SK-N-SH (cell line): ENCODE results near the gene FGGY. TPM values are rescaled to one million over a fixed set of nuclear protein-coding genes. Genes with fewer than 3 reads are reported as not detected.

Experiments used
- CTCF ChIA-PET: fragments of 300-600, 350-600 bp; formaldehyde crosslinking; extraction: SDS; loops from one replicate; lab custom pipeline; 2021; lab: Yijun Ruan, JAX
- POLR2A ChIA-PET: fragments of 350-600 bp; sonication (Branson Sonifier 250); formaldehyde crosslinking; extraction: SDS; loops from one replicate; lab custom pipeline; 2020; ENCODE audit warnings: antibody characterized with exemption, inconsistent platforms; lab: Yijun Ruan, JAX
- DNase-seq: peaks from one replicate; pipeline ENCODE4 v3.0.0; 2012
- H2AFZ ChIP-seq: fragments of 200-600 bp; sonication (generic); 2 replicates; pipeline ENCODE4 v1.8.1; 2016; ENCODE audit warnings: antibody characterized with exemption, mild to moderate bottlenecking, low read depth
- H3F3A ChIP-seq: fragments of 200-600 bp; sonication (generic); replicated peaks from 2 replicates; pipeline ENCODE3; 2016; ENCODE audit warnings: antibody characterized with exemption, mild to moderate bottlenecking; ENCODE audit not compliant: insufficient read depth
- H3K27ac ChIP-seq, 2 experiments: fragments of 200-500 bp in 1 of 2; fragments of 200-600 bp in 1 of 2; sonication (Bioruptor generic) in 1 of 2; sonication (generic), shearing (Covaris generic) in 1 of 2; 2 replicates each; pipeline versions ENCODE4 v1.5.1 to v1.6.1; 2014 to 2016; ENCODE audit warnings: low read depth in 2 of 2, inconsistent platforms in 1 of 2, low read length in 1 of 2, mild to moderate bottlenecking in 1 of 2, mixed read lengths in 1 of 2
- H3K27me3 ChIP-seq: fragments of 200-600 bp; sonication (generic), shearing (Covaris generic); 2 replicates; pipeline ENCODE4 v1.6.1; 2016; ENCODE audit warnings: mixed run types; ENCODE audit not compliant: insufficient read depth
- H3K36me3 ChIP-seq, 2 experiments: fragments of 200-500 bp in 1 of 2; fragments of 200-600 bp in 1 of 2; sonication (Bioruptor generic) in 1 of 2; sonication (generic) in 1 of 2; replicated peaks in 1 of 2; 2 replicates each; pipeline versions ENCODE3 to v1.5.1; 2014 to 2016; ENCODE audit warnings: low read length in 1 of 2, mild to moderate bottlenecking in 1 of 2; ENCODE audit not compliant: insufficient read depth in 2 of 2, control insufficient read depth in 1 of 2
- H3K4me1 ChIP-seq, 2 experiments: fragments of 200-500 bp in 1 of 2; fragments of 200-600 bp in 1 of 2; sonication (Bioruptor generic) in 1 of 2; sonication (generic), shearing (Covaris generic) in 1 of 2; 2 replicates each; pipeline versions ENCODE4 v1.5.1 to v1.6.1; 2014 to 2016; ENCODE audit warnings: low read depth in 1 of 2, low read length in 1 of 2, mixed run types in 1 of 2; ENCODE audit not compliant: insufficient read depth in 2 of 2, control insufficient read depth in 1 of 2
- H3K4me2 ChIP-seq: fragments of 200-600 bp; sonication (generic), shearing (Covaris generic); 2 replicates; pipeline ENCODE4 v1.6.1; 2017; ENCODE audit warnings: mixed run types
- H3K4me3 ChIP-seq, 2 experiments: fragments of 200-500 bp in 1 of 2; fragments of 200-600 bp in 1 of 2; sonication (Bioruptor generic) in 1 of 2; sonication (generic), shearing (Covaris generic) in 1 of 2; 2 replicates each; pipeline versions ENCODE4 v1.5.1 to v1.8.1; 2014 to 2016; ENCODE audit warnings: low read depth in 2 of 2, inconsistent platforms in 1 of 2, low read length in 1 of 2, mild to moderate bottlenecking in 1 of 2, mixed read lengths in 1 of 2, moderate library complexity in 1 of 2
- H3K79me2 ChIP-seq: fragments of 200-600 bp; sonication (generic); 2 replicates; pipeline ENCODE4 v1.8.1; 2017; ENCODE audit warnings: mild to moderate bottlenecking; ENCODE audit not compliant: insufficient read depth
- H3K9ac ChIP-seq: fragments of 200-600 bp; sonication (generic); 2 replicates; pipeline ENCODE4 v1.6.1; 2017; ENCODE audit warnings: mixed run types
- H3K9me2 ChIP-seq: fragments of 200-600 bp; sonication (generic); 2 replicates; pipeline ENCODE4 v1.6.1; 2017; ENCODE audit warnings: mixed run types
- H3K9me3 ChIP-seq: fragments of 200-600 bp; sonication (generic); 2 replicates; pipeline ENCODE4 v1.6.1; 2017; ENCODE audit warnings: mixed run types, mild to moderate bottlenecking, moderate library complexity
- H4K20me1 ChIP-seq: fragments of 200-600 bp; sonication (generic); 2 replicates; pipeline ENCODE4 v1.6.1; 2017; ENCODE audit warnings: mild to moderate bottlenecking, mixed run types; ENCODE audit not compliant: insufficient read depth
- CHD2 ChIP-seq: fragments of 150-350 bp; IDR thresholded peaks from 2 replicates; pipeline ENCODE4 v1.6.1; 2018; ENCODE audit warnings: low read length; ENCODE audit not compliant: partially characterized antibody
- ELF1 ChIP-seq: IDR thresholded peaks from 2 replicates; pipeline ENCODE4 v1.4.0; 2012
- FOXJ3 ChIP-seq: sonication (generic); formaldehyde crosslinking; IDR thresholded peaks from 2 replicates; pipeline ENCODE4 v1.5.1; 2020; ENCODE audit warnings: mild to moderate bottlenecking, missing genetic modification reagents
- FOXM1 ChIP-seq: IDR thresholded peaks from 2 replicates; pipeline ENCODE4 v1.4.0; 2012; ENCODE audit warnings: low read depth, mild to moderate bottlenecking
- GATA2 ChIP-seq: sonication (generic); formaldehyde crosslinking; IDR thresholded peaks from 2 replicates; pipeline ENCODE4 v1.5.0; 2020; ENCODE audit warnings: mild to moderate bottlenecking, missing genetic modification reagents
- IRF3 ChIP-seq: fragments of 150-350 bp; IDR thresholded peaks from 2 replicates; pipeline ENCODE4 v1.6.1; 2016; ENCODE audit warnings: mild to moderate bottlenecking, low read depth, low read length
- MAX ChIP-seq: IDR thresholded peaks from 2 replicates; pipeline ENCODE4 v1.4.0; 2012; ENCODE audit warnings: low read depth
- MXI1 ChIP-seq: IDR thresholded peaks from 2 replicates; pipeline ENCODE4 v1.6.1; 2012; ENCODE audit warnings: mild to moderate bottlenecking, low read depth, low read length, improper control_type of control experiment
- NFIC ChIP-seq: IDR thresholded peaks from 2 replicates; pipeline ENCODE4 v1.4.0; 2012; ENCODE audit warnings: borderline replicate concordance
- NRF1 ChIP-seq: IDR thresholded peaks from 2 replicates; pipeline ENCODE4 v1.6.1; 2012; ENCODE audit warnings: low read depth, mild to moderate bottlenecking, low read length
- POLR2AphosphoS5 ChIP-seq: IDR thresholded peaks from 2 replicates; pipeline ENCODE4 v1.6.1; 2012; ENCODE audit warnings: low read depth, low read length
- RAD21 ChIP-seq: IDR thresholded peaks from 2 replicates; pipeline ENCODE4 v1.6.1; 2012; ENCODE audit warnings: mild to moderate bottlenecking, low read length
- REST ChIP-seq: IDR thresholded peaks from 2 replicates; pipeline ENCODE4 v1.6.1; 2012; ENCODE audit warnings: mild to moderate bottlenecking, low read depth, low read length, moderate library complexity
- RXRA ChIP-seq: IDR thresholded peaks from 2 replicates; pipeline ENCODE4 v1.4.0; 2012; ENCODE audit warnings: low read depth, mild to moderate bottlenecking, borderline replicate concordance
- TAF1 ChIP-seq: IDR thresholded peaks from 2 replicates; pipeline ENCODE4 v1.6.1; 2012; ENCODE audit warnings: low read depth, mild to moderate bottlenecking, low read length, moderate library complexity, borderline replicate concordance
- TEAD4 ChIP-seq: IDR thresholded peaks from 2 replicates; pipeline ENCODE4 v1.4.0; 2012; ENCODE audit warnings: mild to moderate bottlenecking, borderline replicate concordance; ENCODE audit not compliant: insufficient read depth
- YY1 ChIP-seq: IDR thresholded peaks from 2 replicates; pipeline ENCODE4 v1.4.0; 2012; ENCODE audit warnings: low read depth, mild to moderate bottlenecking
- ZBTB33 ChIP-seq: IDR thresholded peaks from 2 replicates; pipeline ENCODE4 v1.4.0; 2012; ENCODE audit warnings: low read depth, borderline replicate concordance
- WGBS: methylation state at CpG from one replicate; pipeline ENCODE4 v1.1.6; 2017; ENCODE audit warnings: low lambda C conversion rate; 5-methylcytosine and 5-hydroxymethylcytosine counted together
- polyA plus RNA-seq, 3 experiments: library from polyadenylated mRNA; depleted of rRNA; stranded (reverse); fragments of >200 nt; gene quantifications; 2 replicates each; pipeline ENCODE4 v1.2.3, GENCODE V29; 2012
- TF ChIP-seq, protein P1 (sequence below): IDR thresholded peaks from 2 replicates; pipeline ENCODE4 v1.4.0; 2012; ENCODE audit warnings: low read depth, borderline replicate concordance

FGGY gene
- polyA plus RNA-seq, 1 of the 3 experiments (the other 2 are of a cell fraction) = 10.3 TPM

GRCh38 chr1:59282951-59283350 is 13.9 kb upstream of the FGGY start:
- 95% methylated on average over 1 of the region's 1 CpG for WGBS
- POLR2A ChIA-PET = no interaction called here
- H3F3A ChIP-seq = no peaks in the 10 kb centered on the region

More at GRCh38 chr1:59282951-59283350, 13.9 kb upstream of the FGGY start:
- no peak overlapping the region for H3K27ac ChIP-seq
- H3K79me2 ChIP-seq = no peaks in the 10 kb centered on the region
- DNase-seq = no peak
- no peaks in the 10 kb centered on the region for H4K20me1 ChIP-seq
- TF ChIP-seq NRF1 (no peak), RAD21 (no peak), GATA2 (CRISPR knock-in tag) (no peak), FOXM1 (no peak), CHD2 (no peak), MXI1 (no peak), ZBTB33 (no peak), TEAD4 (no peak), POLR2AphosphoS5 (no peak), MAX (no peak), TAF1 (no peak), YY1 (no peak), REST (no peak), NFIC (no peak), FOXJ3 (no peak), RXRA (no peak), IRF3 (no peak), ELF1 (no peak)
- TF ChIP-seq, protein P1, sequence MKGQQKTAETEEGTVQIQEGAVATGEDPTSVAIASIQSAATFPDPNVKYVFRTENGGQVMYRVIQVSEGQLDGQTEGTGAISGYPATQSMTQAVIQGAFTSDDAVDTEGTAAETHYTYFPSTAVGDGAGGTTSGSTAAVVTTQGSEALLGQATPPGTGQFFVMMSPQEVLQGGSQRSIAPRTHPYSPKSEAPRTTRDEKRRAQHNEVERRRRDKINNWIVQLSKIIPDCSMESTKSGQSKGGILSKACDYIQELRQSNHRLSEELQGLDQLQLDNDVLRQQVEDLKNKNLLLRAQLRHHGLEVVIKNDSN = no peak
- no peaks in the 10 kb centered on the region for H3K9me3 ChIP-seq
- no peaks in the 10 kb centered on the region for H3K4me1 ChIP-seq
- H3K9me2 ChIP-seq = no peaks in the 10 kb centered on the region
- no peaks in the 10 kb centered on the region for H3K27me3 ChIP-seq
- CTCF ChIA-PET = no interaction called here
- no peak overlapping the region for H3K4me2 ChIP-seq
- no peak overlapping the region for H2AFZ ChIP-seq
- no peak overlapping the region for H3K4me3 ChIP-seq
- no peak overlapping the region for H3K9ac ChIP-seq
- H3K36me3 ChIP-seq = peaks cover 0 to 3% of the 10 kb centered on the region in 2 experiments
